ENCODE measurements around the gene BUD13. TPM values are rescaled to one million over a fixed set of nuclear protein-coding genes. Genes with fewer than 3 reads are reported as not detected.

The BUD13 gene, protein sequence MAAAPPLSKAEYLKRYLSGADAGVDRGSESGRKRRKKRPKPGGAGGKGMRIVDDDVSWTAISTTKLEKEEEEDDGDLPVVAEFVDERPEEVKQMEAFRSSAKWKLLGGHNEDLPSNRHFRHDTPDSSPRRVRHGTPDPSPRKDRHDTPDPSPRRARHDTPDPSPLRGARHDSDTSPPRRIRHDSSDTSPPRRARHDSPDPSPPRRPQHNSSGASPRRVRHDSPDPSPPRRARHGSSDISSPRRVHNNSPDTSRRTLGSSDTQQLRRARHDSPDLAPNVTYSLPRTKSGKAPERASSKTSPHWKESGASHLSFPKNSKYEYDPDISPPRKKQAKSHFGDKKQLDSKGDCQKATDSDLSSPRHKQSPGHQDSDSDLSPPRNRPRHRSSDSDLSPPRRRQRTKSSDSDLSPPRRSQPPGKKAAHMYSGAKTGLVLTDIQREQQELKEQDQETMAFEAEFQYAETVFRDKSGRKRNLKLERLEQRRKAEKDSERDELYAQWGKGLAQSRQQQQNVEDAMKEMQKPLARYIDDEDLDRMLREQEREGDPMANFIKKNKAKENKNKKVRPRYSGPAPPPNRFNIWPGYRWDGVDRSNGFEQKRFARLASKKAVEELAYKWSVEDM
- 16.9 TPM for total RNA-seq (ENCODE audit: unreplicated experiment)
- long read RNA-seq, transcript BUD13-201 (10 exons, 2,196 nt), result major isoform, 8 of 10 reads
- long read RNA-seq, partial matches to known transcripts, result 0 of 10 reads
- long read RNA-seq, other reads (novel, unspliced or antisense), result 2 of 10 reads

DNA sequence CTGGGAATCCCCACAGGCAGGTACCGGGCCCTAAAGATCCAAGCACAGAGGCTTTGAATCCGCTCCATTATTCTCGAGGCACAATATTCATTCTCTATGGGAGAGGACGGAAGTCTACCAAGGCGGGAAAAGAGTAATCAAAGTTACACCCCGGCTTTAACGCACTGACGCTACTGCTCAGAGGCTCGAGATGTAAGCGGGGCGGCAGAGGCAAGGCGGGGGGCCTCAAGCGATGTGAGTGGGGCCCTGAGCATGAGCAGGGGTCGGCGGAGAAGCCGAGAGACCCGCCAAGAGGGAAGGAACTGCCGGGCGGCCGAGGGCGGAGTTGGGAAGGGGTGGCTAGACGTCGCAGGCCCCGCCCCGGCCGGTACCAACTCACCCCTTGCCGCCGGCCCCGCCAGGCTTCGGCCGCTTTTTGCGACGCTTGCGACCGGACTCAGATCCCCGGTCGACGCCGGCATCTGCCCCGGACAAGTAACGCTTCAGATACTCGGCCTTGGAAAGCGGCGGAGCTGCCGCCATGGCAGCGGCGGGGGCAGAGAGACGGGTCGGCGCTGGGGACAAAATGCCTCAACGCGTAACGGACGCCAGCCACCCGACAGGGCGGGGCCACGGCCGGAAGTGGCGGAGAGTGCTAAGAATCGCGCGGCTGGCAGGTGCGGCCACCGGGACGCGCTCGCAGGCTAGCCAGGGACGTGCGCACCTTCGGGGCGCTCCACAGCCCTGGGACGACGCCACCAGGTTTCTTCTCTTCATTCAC is at the start of gene BUD13:
Gene BUD13, minus strand, starts transcription at position 545 of the 760 bp plus-strand sequence. Its CDS starts 23 bp downstream, at position 522.
- peak within 1 kb of the TSS; percentile 96 for H3K27ac Mint-ChIP-seq (ENCODE audit: unreplicated experiment)
- DNase-seq (ENCODE audit: low spot score), result peak; percentile 86
- H3K4me1 Mint-ChIP-seq (ENCODE audit: unreplicated experiment), result peaks cover 23% of the 10 kb centered on the region
- H3K36me3 Mint-ChIP-seq (ENCODE audit: low read depth, unreplicated experiment), result peaks cover 11% of the 10 kb centered on the region
- H3K4me3 Mint-ChIP-seq (ENCODE audit: unreplicated experiment), result peak within 1 kb of the TSS; percentile 98
- TF ChIP-seq, protein P1, sequence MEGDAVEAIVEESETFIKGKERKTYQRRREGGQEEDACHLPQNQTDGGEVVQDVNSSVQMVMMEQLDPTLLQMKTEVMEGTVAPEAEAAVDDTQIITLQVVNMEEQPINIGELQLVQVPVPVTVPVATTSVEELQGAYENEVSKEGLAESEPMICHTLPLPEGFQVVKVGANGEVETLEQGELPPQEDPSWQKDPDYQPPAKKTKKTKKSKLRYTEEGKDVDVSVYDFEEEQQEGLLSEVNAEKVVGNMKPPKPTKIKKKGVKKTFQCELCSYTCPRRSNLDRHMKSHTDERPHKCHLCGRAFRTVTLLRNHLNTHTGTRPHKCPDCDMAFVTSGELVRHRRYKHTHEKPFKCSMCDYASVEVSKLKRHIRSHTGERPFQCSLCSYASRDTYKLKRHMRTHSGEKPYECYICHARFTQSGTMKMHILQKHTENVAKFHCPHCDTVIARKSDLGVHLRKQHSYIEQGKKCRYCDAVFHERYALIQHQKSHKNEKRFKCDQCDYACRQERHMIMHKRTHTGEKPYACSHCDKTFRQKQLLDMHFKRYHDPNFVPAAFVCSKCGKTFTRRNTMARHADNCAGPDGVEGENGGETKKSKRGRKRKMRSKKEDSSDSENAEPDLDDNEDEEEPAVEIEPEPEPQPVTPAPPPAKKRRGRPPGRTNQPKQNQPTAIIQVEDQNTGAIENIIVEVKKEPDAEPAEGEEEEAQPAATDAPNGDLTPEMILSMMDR (IDR thresholded peaks at IDR 0.05; ENCODE audit: unreplicated experiment), result no peak
- peaks cover 2% of the 10 kb centered on the region for H3K27me3 Mint-ChIP-seq (ENCODE audit: unreplicated experiment)
- H3K9me3 Mint-ChIP-seq (ENCODE audit: unreplicated experiment), result no peaks in the 10 kb centered on the region

DNA sequence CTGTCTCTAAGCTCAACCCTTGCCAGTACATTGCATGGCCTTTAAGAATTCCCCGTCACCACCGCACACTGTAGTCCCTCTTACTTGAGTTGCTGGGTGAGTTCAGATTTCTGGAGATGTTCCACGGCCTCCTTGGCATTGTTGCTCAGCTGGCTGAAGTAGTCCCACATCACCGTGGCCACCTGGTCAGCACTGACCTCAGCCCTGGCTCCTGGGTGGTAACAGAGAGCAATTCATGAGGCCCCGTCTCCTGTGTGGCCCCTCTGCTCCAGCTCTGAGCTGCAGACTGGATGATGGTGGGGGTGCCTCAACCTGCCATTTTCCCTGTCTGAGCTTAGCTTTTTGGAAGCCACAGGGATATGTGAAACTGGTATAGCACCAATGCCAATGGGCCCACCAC is 49.8 kb upstream of the BUD13 start:
- TF ChIP-seq, protein P1 (IDR thresholded peaks at IDR 0.05; ENCODE audit: unreplicated experiment), result no peak
- Mint-ChIP-seq H3K4me3 (ENCODE audit: unreplicated experiment) (no peak overlapping the region), H3K9me3 (ENCODE audit: unreplicated experiment) (no peaks in the 10 kb centered on the region), H3K36me3 (ENCODE audit: low read depth, unreplicated experiment) (no peaks in the 10 kb centered on the region), H3K27ac (ENCODE audit: unreplicated experiment) (no peak overlapping the region), H3K27me3 (ENCODE audit: unreplicated experiment) (peaks cover 8% of the 10 kb centered on the region), H3K4me1 (ENCODE audit: unreplicated experiment) (no peaks in the 10 kb centered on the region)
- no peak for DNase-seq (ENCODE audit: low spot score)

DNA sequence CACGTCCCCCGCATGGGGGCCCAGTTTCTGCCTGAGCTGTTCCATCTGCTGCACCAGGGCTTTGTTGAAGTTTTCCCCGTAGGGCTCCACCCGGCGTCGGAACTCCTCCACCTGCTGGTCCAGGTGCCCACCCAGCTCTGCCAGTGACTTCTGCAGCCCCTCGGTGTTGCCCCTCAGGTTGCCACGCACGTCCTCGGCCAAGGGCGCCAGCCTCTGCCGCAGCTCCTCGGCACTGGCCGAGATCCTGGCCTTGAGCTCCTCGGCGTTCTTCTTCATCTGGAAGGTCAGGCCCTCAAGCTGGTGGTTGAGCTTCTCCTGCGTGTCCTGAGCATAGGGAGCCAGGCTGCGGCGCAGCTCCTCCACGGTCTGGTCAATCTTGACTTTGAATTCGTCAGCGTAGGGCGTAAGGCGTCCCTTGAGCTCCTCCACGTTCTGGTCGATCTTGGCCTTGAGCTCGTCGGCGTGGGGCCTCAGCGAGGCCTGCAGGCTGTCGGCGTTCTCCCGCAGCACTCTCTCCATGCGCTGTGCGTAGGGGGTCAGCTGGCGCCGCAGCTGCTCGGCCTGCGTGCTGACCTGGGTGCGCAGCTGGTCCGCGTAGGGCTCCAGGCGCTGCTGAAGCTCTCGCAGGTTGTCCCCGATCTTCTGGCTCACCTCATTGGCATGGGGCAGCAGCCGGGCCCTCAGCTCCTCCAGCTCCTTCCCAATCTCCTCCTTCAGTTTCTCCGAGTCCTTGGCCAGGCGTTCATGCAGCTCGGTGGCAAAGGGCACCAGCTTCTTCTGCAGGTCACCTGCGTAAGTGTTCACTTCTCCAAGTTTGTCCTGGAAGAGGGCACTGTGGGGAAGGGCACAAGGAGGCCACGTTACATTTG is 48.5 kb upstream of the BUD13 start:
- Mint-ChIP-seq H3K36me3 (ENCODE audit: low read depth, unreplicated experiment) (no peaks in the 10 kb centered on the region), H3K4me1 (ENCODE audit: unreplicated experiment) (no peaks in the 10 kb centered on the region), H3K27me3 (ENCODE audit: unreplicated experiment) (peaks cover 3% of the 10 kb centered on the region), H3K4me3 (ENCODE audit: unreplicated experiment) (no peak overlapping the region), H3K27ac (ENCODE audit: unreplicated experiment) (no peak overlapping the region), H3K9me3 (ENCODE audit: unreplicated experiment) (no peaks in the 10 kb centered on the region)
- no peak for DNase-seq (ENCODE audit: low spot score)
- TF ChIP-seq, protein P1 (IDR thresholded peaks at IDR 0.05; ENCODE audit: unreplicated experiment), result no peak

DNA sequence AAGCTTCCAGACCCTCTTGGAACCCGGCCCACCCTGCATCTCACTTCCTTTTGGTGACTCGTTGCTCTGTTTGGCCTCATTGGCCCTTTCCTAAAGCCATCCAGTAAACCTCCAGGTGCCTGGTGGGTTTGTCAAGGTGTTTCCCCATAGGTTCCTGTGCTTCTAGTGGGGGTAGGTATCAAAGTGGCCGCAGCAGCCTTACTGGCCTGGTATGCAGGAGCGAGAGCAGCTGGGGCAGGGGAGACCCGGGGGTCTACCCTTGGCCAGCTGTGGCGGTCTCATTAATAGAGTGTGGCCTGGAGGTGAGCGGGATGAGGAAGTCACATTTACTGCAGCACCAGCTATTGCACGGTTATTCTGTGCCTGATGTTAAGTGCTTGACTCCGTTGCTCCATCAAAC is 46.3 kb upstream of the BUD13 start:
- DNase-seq (ENCODE audit: low spot score), result no peak

More for the DNA sequence above, 46.3 kb upstream of the BUD13 start:
- Mint-ChIP-seq H3K9me3 (ENCODE audit: unreplicated experiment) (no peaks in the 10 kb centered on the region), H3K36me3 (ENCODE audit: low read depth, unreplicated experiment) (no peaks in the 10 kb centered on the region), H3K4me1 (ENCODE audit: unreplicated experiment) (no peaks in the 10 kb centered on the region), H3K4me3 (ENCODE audit: unreplicated experiment) (no peak overlapping the region), H3K27me3 (ENCODE audit: unreplicated experiment) (peaks cover 2% of the 10 kb centered on the region), H3K27ac (ENCODE audit: unreplicated experiment) (no peak overlapping the region)
- TF ChIP-seq, protein P1 (IDR thresholded peaks at IDR 0.05; ENCODE audit: unreplicated experiment), result no peak
